NCI-H446 treated with DMSO at 0.1 percent for 48 hours (cell line): Measurements from ENCODE around the gene FCHO1.

Experiments used
- DNase-seq: peaks from one replicate; lab custom pipeline; 2025; lab: John Stamatoyannopoulos, UW

FCHO1 gene

DNA sequence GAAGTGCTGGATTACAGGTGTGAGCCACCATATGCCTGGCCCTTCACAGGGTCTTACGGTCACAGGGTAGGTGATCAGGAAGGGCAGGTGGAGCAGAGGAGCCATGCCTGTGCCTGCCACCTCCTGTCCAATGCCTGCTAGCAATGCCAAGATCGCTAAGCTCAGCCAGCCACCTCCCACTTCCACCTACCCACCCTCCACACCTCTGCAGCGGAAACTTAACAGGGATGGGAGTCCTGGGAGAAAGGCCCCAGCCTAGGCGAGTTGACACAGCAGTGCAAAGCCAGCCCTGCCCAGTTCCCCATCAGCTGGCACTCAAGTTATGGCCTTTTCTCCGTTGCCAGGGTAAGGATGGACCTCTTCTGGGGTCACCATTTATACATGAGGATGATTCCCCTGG, 15.9 kb upstream of the FCHO1 start:
- DNase-seq: no peak

DNA sequence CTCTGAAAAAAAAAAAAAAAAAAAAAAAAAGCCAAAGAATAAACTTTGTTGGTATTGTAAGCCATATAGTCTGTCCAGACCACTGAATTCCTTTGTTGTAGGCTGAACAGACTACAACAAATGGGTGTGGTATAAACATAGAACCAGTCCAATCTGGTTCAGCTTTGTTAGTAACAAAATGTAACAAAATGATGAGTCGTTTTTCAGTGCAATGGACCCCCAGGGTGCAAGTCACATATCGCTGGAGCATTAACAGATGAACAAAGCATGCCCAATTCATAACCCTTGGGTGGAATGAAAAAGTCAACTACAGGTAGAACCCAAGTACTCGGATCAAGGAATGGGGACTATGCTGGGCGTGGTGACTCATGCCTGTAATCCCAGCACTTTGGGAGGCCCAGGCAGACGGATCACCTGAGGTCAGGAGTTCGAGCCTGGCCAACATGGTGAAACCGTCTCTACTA, 13.6 kb upstream of the FCHO1 start:
- DNase-seq: no peak

DNA sequence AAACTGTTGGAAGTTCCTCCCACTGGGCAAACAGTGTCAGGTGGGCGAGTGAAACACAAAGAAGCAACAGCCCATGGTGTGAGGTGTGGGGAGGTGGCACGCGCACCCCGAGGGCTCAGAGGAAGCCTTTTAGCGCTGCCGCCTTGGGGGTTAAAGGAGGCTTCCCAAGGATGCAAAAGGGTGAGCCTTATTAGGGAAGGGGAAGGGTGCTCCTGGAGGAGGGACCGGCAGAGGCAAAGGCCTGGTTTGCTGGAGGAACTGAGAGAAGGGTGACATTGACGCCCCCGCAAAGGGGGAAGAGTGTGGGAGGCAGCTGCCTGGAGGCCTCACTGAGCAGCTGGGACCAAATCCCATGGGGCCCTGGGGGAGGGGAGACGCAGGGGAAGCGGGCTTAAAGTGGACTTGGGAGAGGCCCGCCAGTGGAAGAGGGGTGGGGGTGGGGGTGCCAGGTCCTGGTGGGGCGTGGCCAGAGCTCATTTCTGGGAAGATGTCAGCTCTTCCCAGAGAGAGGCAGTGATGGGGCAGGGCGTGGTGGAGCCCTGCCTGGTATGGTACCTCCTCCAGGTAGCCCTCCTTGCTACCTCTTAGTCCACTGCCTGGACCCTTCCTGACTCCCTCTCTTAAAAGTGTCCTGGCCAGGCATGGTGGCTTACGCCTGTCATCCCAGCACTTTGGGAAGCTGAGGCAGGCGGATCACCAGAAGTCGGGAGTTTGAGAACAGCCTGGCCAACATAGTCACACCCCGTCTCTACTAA, 12.0 kb upstream of the FCHO1 start:
- DNase-seq: no peak

DNA sequence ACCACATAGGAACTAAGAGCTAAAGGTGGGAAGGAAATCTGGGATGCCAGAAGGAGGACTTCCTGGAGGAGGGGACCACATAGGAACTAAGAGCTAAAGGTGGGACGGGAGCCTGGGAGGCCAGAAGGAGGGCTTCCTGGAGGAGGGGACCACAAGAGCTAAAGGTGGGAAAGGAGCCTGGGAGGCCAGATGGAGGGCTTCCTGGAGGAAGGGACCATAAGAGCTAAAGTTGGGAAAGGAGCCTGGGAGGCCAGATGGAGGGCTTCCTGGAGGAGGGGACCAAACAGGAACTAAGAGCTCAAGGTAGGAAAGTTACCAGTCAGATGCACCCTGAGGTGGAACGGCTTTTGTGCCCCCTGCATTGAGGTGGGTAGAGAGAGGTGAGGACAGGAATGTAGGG, 9.8 kb upstream of the FCHO1 start:
- DNase-seq: no peak

DNA sequence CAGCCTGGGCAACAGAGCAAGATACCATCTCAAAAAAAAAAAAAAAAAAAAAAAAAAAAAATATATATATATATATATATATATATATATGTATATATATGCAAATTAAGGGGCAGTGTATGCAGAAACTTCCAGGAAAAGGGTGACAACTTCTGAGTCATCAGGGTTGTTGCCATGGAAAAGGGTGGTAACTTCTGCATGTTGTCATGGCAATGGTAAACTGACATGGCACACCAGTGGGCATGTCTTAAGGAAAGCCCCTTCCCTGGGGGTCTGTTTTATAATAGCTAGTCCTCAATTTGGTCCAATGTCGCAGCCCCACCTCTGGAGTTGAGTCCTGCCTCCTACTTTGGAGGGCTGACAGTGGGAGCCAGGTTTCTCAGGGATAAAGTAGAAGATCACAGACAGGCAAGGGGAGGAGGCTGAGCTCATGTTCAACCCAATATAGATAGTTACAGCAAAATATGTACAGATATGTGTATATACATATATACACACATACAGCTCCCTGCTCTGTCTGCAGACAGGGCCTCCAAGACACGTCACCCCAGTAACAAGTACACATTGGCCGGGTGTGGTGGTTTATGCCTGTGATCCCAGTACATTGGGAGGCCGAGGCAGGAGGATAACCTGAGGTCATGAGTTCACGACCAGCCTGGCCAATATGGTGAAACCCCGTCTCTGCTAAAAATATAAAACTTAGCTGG, 7.2 kb upstream of the FCHO1 start:
- DNase-seq: no peak

DNA sequence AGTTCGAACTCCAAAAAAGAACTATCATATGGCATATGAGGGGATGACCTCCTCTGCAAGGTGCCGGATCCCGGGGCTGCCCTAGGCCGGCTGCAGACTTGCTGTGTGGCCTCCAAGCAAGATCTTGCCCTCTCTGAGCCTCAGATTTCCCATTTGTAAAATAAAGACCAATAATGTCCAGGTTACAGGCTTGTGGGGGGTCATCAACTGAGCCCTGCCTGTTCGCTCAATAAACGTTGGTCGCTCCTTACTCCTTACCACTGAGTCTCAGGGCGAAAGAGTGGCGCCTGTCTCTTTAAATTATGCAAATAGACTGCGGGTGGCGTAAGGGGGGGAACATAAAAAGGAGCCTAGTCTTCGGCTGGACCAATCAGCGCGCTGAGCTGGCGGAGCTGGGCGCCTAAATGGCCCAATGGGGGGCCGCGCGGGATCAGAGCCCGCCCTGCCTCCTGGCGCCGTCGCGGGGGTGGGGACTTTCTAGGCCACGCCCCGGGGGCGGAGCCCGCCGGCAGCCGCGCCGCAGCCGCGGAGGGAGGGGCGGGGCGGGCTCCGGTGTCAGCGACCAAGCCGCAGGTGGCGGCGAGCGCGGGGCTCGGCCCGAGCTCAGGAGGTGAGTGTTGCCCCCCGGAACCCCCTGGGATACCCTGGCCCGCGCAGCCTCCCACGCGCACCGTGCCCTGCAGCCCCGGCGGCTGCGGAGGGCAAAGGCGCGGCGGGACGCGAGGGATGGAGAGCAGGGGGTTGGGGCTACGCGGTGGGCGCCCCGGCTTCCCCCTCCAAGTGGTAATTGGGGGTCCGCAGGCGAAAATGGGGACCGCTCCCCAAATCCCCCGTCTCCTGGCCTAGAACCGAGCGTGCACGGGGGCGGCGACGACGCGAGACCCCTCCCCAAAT, 3.8 kb upstream of the FCHO1 start:
- DNase-seq: peak; percentile 93

DNA sequence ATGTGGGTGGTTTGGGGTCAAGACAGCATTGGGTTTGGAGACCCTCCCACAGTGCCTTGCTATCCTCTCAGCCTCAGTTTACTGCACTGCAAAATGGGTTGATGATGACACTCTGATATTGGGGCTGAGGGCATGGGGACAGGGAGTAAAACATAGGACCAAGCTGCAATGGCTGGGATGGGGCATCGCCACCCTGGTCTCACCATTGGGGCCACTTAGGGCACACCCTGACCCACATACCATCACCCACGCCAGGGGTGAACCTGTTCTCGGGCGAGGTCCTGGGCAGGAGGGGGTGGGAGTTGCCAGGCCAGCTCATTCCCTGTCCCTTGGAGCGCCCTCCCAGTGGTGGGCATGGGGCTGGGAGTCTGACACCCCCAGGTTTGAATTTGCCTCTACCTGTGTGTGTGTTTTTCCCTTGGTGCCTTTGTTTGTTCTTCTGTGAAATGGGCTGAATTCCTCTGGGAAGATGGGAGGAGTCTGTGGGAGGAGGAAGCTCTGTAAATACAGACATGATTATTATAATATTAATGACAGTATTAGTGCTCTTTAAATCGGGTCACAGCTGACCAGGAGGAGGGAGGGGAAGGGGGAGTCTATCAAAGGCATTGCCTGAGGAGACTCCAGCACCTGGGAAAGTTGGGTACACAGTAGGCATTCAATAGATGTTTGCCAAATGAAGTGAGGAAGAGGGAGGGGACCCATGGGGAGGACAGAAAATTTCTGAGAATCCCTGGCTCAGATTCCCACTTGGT, 2.2 kb upstream of the FCHO1 start:
- no peak for DNase-seq

DNA sequence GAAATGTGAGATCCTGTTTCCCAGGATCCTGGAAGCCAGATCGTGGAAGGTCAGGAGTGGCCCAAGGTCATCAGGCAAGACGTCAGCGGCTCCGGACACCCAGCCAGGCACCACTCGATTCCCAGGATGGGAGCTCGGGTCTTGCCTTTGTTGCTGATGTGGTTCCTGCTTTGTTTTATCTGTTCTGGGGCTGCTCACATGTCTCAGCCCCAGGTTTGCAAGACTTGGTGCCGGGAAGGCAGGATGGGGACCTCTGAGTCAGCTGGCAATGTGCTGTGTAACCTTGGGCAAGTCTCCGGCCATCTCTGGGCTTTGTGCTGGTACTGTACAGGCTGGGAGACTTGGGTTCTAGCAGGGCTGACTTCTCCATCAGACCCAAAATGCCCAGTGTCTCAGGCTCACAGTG, 1.4 kb upstream of the FCHO1 start:
- no peak for DNase-seq

DNA sequence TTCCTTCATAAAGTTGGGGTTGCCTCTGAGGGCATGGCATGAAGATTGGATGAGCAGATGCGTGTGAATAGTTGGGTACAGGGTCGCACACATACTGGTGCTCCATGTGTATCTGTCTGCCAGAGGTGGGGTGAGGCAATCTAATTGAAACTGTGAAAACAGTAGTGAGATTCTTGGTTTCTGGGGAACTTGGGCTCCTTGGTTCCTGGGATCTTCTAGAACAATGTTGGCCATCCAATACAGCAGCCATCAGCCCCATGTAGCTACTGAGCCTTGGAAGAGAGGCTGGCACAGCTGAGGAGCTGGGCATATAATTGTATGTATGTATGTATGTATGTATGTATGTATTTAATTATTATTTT, 616 bp downstream of the FCHO1 start:
- DNase-seq: no peak

DNA sequence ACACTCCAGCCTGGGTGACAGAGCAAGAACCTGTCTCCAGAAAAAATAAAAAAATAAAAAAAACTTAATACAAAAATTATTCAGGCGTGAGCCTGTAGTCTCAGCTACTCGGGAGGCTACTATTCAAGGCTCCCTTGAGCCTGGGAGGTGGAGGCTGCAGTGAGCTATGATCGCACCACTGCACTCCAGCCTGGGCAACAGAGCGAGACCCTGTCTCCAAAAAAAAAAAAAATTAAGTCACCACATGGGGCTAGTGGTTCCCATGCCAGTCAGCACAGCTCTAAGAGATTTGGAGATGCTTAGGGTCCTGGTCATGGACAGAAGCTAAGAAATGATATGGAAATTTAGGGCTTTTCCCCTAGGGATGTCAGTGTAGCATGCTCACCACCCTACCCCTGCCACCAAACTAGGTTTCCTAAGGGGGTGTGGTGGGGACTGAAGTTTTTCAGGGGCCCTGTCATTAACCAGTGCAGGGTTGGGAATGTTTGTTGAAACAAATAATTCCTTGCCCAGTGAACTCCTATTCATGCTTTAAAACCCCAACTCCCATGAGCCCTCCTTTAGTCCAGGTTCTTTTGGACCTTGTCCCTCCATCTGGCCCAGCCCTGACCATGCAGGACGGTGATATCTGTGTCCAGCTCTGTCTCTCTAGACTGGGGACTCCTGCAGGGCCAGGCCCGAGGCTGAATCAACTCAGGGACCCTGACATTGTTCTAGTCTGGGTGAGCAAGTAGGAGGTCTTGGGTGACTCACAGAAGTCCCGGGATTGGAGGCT, 1.8 kb downstream of the FCHO1 start:
- no peak for DNase-seq

DNA sequence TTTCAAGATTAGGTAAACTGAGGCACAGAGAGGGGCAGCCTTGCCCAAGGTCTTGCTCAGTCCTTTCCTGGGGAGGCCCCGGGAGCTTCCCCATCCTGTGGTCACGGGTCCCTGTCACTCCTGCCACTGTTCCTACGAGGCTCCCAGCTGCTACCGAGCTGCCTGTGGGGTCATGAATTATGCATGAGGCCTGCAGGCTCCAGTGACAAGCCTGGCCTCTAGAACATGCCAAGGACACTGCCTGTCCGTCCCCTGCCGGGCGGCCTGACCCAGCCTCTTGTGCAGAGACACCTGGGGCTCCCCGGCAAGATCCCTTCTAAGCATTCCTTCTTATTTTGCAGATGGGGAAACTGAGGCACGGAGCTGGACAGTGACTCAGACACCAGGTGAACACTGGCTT, 2.7 kb downstream of the FCHO1 start:
- no peak for DNase-seq

DNA sequence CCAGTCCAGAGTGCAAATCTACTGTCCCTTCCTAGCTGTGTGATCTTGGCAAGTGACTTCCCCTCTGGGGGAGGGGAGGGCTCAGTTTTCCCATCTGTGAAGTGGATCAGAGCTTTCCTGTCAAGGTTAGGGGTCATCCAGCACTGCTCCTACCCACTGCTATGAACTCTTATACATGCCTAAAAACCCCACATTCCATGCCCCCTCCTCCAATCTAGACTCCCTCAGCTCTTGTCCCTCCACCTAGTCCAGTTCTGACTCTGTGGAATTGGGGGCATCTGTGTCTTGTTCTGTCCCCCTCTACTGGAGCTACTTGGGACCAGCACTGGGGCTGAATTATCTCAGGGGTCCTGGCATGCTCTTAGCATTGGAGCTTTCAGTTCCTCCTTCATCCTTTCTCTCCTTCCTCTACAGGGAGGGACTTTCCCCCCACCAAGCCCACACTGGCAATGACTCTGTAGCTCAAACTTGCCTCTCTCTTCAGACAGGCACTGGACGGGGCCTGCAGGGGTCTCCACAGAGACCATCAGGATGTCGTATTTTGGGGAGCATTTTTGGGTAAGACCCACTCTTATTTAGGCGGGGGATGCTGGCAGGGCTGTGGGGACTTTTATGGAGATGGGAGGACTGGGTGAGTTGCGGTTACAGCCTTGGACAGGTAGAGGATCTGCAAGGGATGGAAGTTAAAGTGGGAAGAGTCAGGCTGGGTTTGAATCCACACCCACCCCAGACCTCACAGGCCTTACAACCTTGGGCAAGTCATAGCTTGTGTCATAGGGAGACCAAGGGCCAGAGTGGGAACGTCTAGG, 3.6 kb downstream of the FCHO1 start:
- no peak for DNase-seq

DNA sequence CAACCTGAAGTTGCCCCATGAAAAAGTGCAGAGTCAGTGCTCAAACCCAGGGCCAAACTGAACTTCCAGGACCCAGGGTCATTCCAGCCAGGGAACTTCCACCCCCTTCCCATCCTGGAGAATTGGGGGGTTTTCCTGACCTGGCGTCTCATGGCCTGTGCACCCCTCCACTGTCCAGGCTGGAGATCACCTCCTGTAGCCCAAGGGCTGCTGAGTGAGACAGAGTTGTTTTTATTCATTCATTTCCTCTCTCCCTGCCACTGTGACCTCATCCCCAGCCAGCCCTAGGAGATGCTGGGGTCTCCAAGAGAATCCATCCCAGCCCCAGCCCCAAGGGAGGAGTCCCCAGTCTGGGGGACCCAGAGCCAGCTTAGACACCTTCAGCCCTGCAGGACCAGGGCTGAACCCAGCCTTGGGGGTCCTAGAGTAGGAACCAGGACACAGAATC, 4.2 kb downstream of the FCHO1 start:
- DNase-seq: no peak

DNA sequence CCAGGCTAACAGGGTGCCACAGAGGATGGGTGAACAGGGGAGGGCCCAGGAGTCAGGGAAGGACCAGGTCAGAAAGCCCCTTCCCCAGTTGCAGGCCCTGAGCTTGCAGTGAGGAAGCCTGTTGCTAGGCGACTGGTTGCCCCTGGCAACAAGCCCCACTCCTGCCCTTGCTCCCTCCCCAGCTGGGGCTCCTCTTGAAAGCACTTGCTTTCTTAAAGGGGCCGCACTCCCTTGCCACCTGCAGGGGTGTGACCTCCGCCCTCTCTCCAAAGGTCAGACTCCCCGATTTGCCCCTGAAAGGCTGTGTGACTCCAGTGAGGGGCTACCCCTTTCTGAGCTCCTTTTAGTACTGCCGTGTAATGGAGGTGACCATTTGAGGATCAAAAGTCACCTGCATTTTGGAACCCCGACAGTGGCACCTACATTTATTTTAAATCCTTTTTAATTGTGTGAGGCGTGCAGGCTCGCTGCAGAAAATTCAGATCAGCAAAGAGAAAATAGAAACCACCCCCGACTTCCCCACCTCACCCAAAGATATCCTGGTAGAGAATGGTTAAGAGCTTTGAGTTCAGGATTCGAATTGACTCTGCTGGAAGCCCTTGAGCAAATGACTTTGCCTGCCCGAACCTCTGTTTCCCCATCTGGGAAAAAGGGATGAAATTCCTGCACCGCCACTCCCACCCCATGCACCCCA, 4.8 kb downstream of the FCHO1 start:
- peak; percentile 57 for DNase-seq

DNA sequence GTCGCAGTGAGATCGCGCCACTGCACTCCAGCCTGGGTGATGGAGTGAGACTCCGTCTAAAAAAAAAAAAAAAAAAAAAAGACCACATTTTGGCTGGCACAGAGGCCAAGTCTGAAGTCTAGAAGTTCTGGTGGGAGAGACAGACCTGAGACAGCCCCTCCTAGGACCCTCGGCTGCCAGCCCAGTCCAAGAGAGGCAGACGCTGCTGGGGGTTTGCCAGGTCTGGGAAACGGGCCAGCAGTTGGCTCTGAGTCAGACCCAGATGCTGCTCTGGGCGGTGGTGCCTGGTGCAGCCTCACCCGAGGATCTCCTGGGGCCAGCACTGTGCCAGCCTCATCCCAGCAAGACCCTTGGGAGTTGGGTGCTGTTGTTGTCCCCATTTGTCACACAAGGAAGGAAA, 5.8 kb downstream of the FCHO1 start:
- DNase-seq: peak; percentile 95

DNA sequence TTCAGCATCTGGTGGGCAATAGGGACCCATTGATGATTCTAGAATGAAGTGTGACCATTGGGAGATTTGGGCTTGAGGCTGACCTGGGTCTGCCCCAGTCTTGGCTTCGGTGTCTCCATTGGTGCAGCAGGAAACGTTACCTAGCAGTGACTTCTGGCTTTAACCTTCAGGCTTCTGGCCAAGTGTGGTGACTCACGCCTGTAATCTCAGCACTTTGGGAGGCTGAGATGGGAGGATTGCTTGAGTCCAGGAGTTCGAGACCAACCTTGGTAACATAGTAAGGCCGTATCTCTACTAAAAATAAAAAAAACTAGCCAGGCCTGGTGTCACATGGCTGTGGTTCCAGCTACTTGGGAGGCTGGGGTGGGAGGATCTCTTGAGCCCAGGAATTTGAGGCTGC, 7.2 kb downstream of the FCHO1 start:
- DNase-seq: no peak

DNA sequence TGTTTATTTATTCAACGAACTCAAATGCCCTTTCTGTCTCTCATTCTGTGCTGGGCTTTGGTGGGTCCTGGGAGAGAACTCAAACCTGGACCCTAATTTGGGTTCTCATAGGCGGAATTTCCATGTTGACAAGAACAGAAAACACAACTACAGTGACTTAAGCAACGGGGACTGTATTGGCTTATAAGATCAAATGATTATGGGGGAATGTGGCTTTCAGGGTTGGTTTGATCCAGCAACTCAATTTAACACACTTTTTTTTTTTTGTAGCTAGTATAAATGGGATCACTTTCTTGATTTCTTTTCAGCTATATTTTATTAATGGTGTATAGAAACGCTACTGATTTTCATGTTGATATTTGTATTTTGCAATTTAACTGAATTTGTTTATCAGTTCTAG, 9.9 kb downstream of the FCHO1 start:
- no peak for DNase-seq

DNA sequence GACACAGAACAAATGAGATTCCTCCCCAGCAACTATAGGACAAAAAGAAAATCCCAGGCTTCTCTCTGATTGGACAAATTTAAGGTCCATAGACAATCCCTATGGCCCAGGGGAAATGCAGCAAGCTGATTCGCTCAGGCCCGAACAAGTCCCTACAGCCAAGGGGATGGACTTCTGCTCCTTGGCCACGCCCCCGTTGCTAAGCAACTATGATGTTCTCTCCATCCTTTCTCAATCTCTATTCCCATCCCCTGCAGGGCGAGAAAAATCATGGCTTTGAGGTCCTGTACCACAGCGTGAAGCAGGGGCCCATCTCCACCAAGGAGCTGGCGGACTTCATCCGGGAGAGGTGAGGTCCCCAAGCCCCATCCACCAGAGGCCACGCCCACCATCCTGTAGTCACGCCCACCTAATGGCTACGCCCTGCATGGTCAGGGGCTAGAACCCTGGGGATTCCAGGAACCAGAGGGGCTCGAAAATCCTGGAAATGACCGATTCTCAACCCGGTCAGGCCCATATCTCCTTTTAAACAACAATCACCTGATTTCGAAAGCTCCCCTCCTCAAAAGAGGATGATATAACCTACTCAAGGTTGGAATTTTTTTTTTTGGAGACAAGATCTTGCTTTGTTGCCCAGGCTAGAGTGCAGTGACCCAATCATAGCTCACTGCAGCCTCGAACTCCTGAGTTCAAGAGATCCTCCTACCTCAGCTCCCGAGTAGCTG, 11.4 kb downstream of the FCHO1 start:
- peak; percentile 28 for DNase-seq

DNA sequence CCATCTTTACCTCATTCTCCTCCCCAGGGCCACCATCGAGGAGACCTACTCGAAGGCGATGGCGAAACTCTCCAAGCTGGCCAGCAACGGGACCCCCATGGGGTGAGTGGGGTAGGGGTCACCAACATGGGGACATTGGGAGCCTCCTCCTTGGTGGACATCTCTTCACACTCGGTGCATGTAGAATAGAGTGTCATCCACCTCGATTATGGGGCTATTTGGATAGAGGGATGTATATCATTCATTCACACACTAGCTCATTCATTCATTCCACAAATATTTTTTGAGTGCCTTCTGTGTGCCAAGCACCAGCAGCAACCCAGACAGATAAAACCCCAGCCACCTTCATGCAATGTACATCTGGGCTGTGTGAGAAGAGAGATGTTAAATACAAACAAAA, 13.1 kb downstream of the FCHO1 start:
- no peak for DNase-seq
